B cell (primary cell): Measurements from ENCODE around the gene SMLR1. TPM values are rescaled to one million over a fixed set of nuclear protein-coding genes. Genes with fewer than 3 reads are reported as not detected.

ENCODE experiments used
- ATAC-seq: fragments of 200-7000 bp; cut with Tn5 transposase; one replicate; pipeline ENCODE4 v1.10.0; 2021; ENCODE audit warnings: low read depth, mild to moderate bottlenecking, moderate number of reproducible peaks, moderate library complexity
- CTCF ChIA-PET: fragments of 350-600 bp; sonication (Branson Sonifier 250); formaldehyde crosslinking; loops from one replicate; lab custom pipeline; 2021; ENCODE audit warnings: antibody characterized with exemption, inconsistent platforms; lab: Charles Lee
- POLR2A ChIA-PET: fragments of 350-600 bp; sonication (Branson Sonifier 250); formaldehyde crosslinking; loops from one replicate; lab custom pipeline; 2021; ENCODE audit warnings: antibody characterized with exemption; lab: Charles Lee
- DNase-seq: peaks from one replicate; pipeline ENCODE4 v3.0.0; 2013
- H2AFZ ChIP-seq: 2 replicates; pipeline ENCODE4 v1.6.1; 2012; ENCODE audit warnings: mild to moderate bottlenecking, low read depth, low read length; ENCODE audit not compliant: insufficient read depth, poor library complexity, severe bottlenecking
- H3K27ac ChIP-seq, 2 donors: 1 replicate in 1 of 2; 2 replicates in 1 of 2; pipeline ENCODE4 v1.5.1; 2012 to 2013; ENCODE audit warnings: low read length in 2 of 2, mild to moderate bottlenecking in 2 of 2, moderate library complexity in 1 of 2
- H3K27me3 ChIP-seq, 4 experiments: fragments of 200-600 bp in 1 of 4; sonication (generic) in 1 of 4; replicated peaks in 1 of 4; 1 replicate in 2 of 4; 2 replicates in 2 of 4; pipeline versions ENCODE4 v1.6.1 to v1.7.0; 2013 to 2016; ENCODE audit warnings: low read length in 3 of 4, mild to moderate bottlenecking in 2 of 4, mixed read lengths in 1 of 4, moderate library complexity in 1 of 4; ENCODE audit not compliant: insufficient read depth in 4 of 4, control insufficient read depth in 3 of 4; ENCODE audit errors: control extremely low read depth in 1 of 4
- H3K36me3 ChIP-seq, 2 experiments: replicated peaks in 1 of 2; 1 replicate in 1 of 2; 2 replicates in 1 of 2; pipeline versions ENCODE4 v1.6.1 to v1.7.1; 2013; ENCODE audit warnings: low read length in 1 of 2; ENCODE audit not compliant: insufficient read depth in 2 of 2, control insufficient read depth in 1 of 2; ENCODE audit errors: control extremely low read depth in 1 of 2, extremely low read depth in 1 of 2
- H3K4me1 ChIP-seq, 2 donors: fragments of 200-600 bp in 1 of 2; sonication (generic) in 1 of 2; 1 replicate in 1 of 2; 2 replicates in 1 of 2; pipeline versions ENCODE4 v1.5.1 to v1.6.1; 2013 to 2017; ENCODE audit warnings: low read length in 2 of 2; ENCODE audit not compliant: control insufficient read depth in 2 of 2, insufficient read depth in 2 of 2
- H3K4me2 ChIP-seq: replicated peaks from 2 replicates; pipeline ENCODE3; 2012; ENCODE audit warnings: mild to moderate bottlenecking, low read depth, low read length; ENCODE audit not compliant: poor library complexity, severe bottlenecking
- H3K4me3 ChIP-seq, 5 experiments: fragments of 200-600 bp in 1 of 5; sonication (generic) in 1 of 5; 1 replicate in 3 of 5; 2 replicates in 2 of 5; pipeline versions ENCODE4 v1.5.1 to v1.7.0; 2011 to 2016; ENCODE audit warnings: low read length in 4 of 5, mild to moderate bottlenecking in 4 of 5, low read depth in 2 of 5, control low read depth in 1 of 5, moderate library complexity in 1 of 5; ENCODE audit not compliant: insufficient read depth in 1 of 5; ENCODE audit errors: control extremely low read depth in 1 of 5, extremely low read depth in 1 of 5
- H3K79me2 ChIP-seq: fragments of 200-600 bp; sonication (generic); one replicate; pipeline ENCODE4 v1.6.0; 2016; ENCODE audit warnings: low read length; ENCODE audit not compliant: control insufficient read depth, insufficient read depth
- H3K9ac ChIP-seq: fragments of 200-600 bp; sonication (generic); 2 replicates; pipeline ENCODE4 v1.6.1; 2017; ENCODE audit warnings: mild to moderate bottlenecking, low read length, moderate library complexity
- H3K9me3 ChIP-seq, 3 donors: one replicate each; pipeline versions ENCODE4 v1.6.1 to v1.7.1; 2013; ENCODE audit warnings: low read length in 2 of 3; ENCODE audit not compliant: control insufficient read depth in 2 of 3, insufficient read depth in 1 of 3; ENCODE audit errors: control extremely low read depth in 1 of 3
- H4K20me1 ChIP-seq: 2 replicates; pipeline ENCODE4 v1.6.0; 2012; ENCODE audit warnings: mild to moderate bottlenecking, low read length; ENCODE audit not compliant: insufficient read depth, control insufficient read depth, poor library complexity, severe bottlenecking
- H3K27ac Mint-ChIP-seq: one replicate; pipeline ENCODE4 v1.8.0; 2021; ENCODE audit warnings: mixed read lengths
- H3K27me3 Mint-ChIP-seq: one replicate; pipeline ENCODE4 v1.8.0; 2021; ENCODE audit warnings: mixed read lengths
- H3K4me1 Mint-ChIP-seq: one replicate; pipeline ENCODE4 v1.8.0; 2021; ENCODE audit warnings: mixed read lengths
- H3K4me3 Mint-ChIP-seq: one replicate; pipeline ENCODE4 v1.8.0; 2021; ENCODE audit warnings: mixed read lengths
- H3K9me3 Mint-ChIP-seq: one replicate; pipeline ENCODE4 v1.8.0; 2022; ENCODE audit warnings: mixed read lengths; ENCODE audit not compliant: insufficient read depth
- CTCF ChIP-seq: fragments of 200-600 bp; IDR thresholded peaks from one replicate; pipeline ENCODE4 v1.8.0; 2022; ENCODE audit warnings: antibody characterized with exemption, mild to moderate bottlenecking
- EZH2 ChIP-seq: IDR thresholded peaks from 2 replicates; pipeline ENCODE4 v1.6.1; 2012; ENCODE audit warnings: borderline replicate concordance, low read depth, mild to moderate bottlenecking, moderate library complexity, low read length; ENCODE audit not compliant: insufficient read depth, poor library complexity, severe bottlenecking
- WGBS: methylation state at CpG from one replicate; pipeline ENCODE4 v1.1.5; 2013; ENCODE audit warnings: missing lambda C conversion rate; ENCODE audit not compliant: insufficient coverage; 5-methylcytosine and 5-hydroxymethylcytosine counted together
- intact Hi-C: fragments of 100-400 bp; cut with micrococcal nuclease; formaldehyde crosslinking; loops from one replicate; pipeline ENCODE4 v1.10.0; 2022
- polyA plus RNA-seq: library from polyadenylated mRNA; depleted of rRNA; stranded (reverse); fragments of >200 nt; gene quantifications from 2 replicates; pipeline ENCODE4 v1.2.3, GENCODE V29; 2012
- total RNA-seq, 2 donors: library from RNA; stranded (reverse); fragments of 120-200 nt in 1 of 2; gene quantifications; 1 replicate in 1 of 2; 2 replicates in 1 of 2; pipeline versions ENCODE4 v1.2.3 to v1.2.4, GENCODE V29; 2013 to 2022

SMLR1 gene
- total and polyA plus RNA-seq, 2 donors (not counting 1 experiment from before 2014, with no cell fraction given) = not detected

GRCh38 chr6:130851026-130851425 is 23.8 kb downstream of the SMLR1 start:
- Mint-ChIP-seq H3K4me1 (peaks cover 39% of the 10 kb centered on the region), H3K27me3 (no peaks in the 10 kb centered on the region), H3K4me3 (no peak overlapping the region), H3K27ac (no peak overlapping the region), H3K9me3 (no peaks in the 10 kb centered on the region)
- intact Hi-C loops = no loop called here
- H3K9me3 ChIP-seq = no peaks in the 10 kb centered on the region
- WGBS = no CpG with 5 or more reads among the region's 1 CpG
- peaks cover 17 to 26% of the 10 kb centered on the region in 2 donors for H3K4me1 ChIP-seq
- ChIA-PET POLR2A (no interaction called here), CTCF (interaction anchor here (1.1 to 1.3 kb wide), 3 partner anchors 9 to 1349 kb away, joined by 3 to 11 read pairs (median 4); no protein-coding TSS in a partner anchor)
- ATAC-seq (no peak), DNase-seq (no peak)
- no peak overlapping the region for H3K4me3 ChIP-seq
- H3K79me2 ChIP-seq = no peaks in the 10 kb centered on the region
- TF ChIP-seq CTCF = no peak
- no peak overlapping the region for H3K27ac ChIP-seq
- H3K4me2 ChIP-seq = no peak overlapping the region
- no peak overlapping the region for H3K9ac ChIP-seq
- no peaks in the 10 kb centered on the region for H3K27me3 ChIP-seq
- no peaks in the 10 kb centered on the region for H4K20me1 ChIP-seq
- peaks cover 0 to 2% of the 10 kb centered on the region in 2 experiments for H3K36me3 ChIP-seq
- no peak overlapping the region for H2AFZ ChIP-seq

GRCh38 chr6:130852844-130853554 is 25.8 kb downstream of the SMLR1 start:
- H3K4me1 Mint-ChIP-seq = peaks cover 27% of the 10 kb centered on the region
- no peak overlapping the region for H3K4me2 ChIP-seq
- no peaks in the 10 kb centered on the region for H3K9me3 ChIP-seq
- H3K27ac ChIP-seq = no peak overlapping the region
- TF ChIP-seq CTCF = no peak
- no peak for TF ChIP-seq EZH2
- H3K27me3 Mint-ChIP-seq = no peaks in the 10 kb centered on the region
- intact Hi-C loops = no loop called here
- H3K79me2 ChIP-seq = no peaks in the 10 kb centered on the region
- H2AFZ ChIP-seq = no peak overlapping the region
- H3K27me3 ChIP-seq = no peaks in the 10 kb centered on the region
- peaks cover 0 to 2% of the 10 kb centered on the region in 2 experiments for H3K36me3 ChIP-seq
- H3K9me3 Mint-ChIP-seq = no peaks in the 10 kb centered on the region
- no peak overlapping the region for H3K27ac Mint-ChIP-seq
- no peaks in the 10 kb centered on the region for H4K20me1 ChIP-seq
- peaks cover 11 to 13% of the 10 kb centered on the region in 2 donors for H3K4me1 ChIP-seq
- WGBS = 90% methylated on average over 2 of the region's 7 CpGs
- no peak overlapping the region for H3K9ac ChIP-seq
- no peak for ATAC-seq
- no peak overlapping the region for H3K4me3 ChIP-seq
- H3K4me3 Mint-ChIP-seq = no peak overlapping the region
- ChIA-PET CTCF (interaction anchor here (0.8 to 2.0 kb wide), 2 partner anchors 8 to 19 kb away, joined by 3 to 7 read pairs; no protein-coding TSS in a partner anchor), POLR2A (no interaction called here)
- no peak for DNase-seq
